ENCODE measurements around the gene NOS2. TPM values are rescaled to one million over a fixed set of nuclear protein-coding genes. Genes with fewer than 3 reads are reported as not detected.
"Not testable (repeated sequence)": the region's sequence is repeated elsewhere in the genome, so short reads cannot be mapped to it uniquely, and the experiment has no call there.

Gene NOS2
- total RNA-seq, 1 experiment from 2014 or later = 0.35 TPM

DNA sequence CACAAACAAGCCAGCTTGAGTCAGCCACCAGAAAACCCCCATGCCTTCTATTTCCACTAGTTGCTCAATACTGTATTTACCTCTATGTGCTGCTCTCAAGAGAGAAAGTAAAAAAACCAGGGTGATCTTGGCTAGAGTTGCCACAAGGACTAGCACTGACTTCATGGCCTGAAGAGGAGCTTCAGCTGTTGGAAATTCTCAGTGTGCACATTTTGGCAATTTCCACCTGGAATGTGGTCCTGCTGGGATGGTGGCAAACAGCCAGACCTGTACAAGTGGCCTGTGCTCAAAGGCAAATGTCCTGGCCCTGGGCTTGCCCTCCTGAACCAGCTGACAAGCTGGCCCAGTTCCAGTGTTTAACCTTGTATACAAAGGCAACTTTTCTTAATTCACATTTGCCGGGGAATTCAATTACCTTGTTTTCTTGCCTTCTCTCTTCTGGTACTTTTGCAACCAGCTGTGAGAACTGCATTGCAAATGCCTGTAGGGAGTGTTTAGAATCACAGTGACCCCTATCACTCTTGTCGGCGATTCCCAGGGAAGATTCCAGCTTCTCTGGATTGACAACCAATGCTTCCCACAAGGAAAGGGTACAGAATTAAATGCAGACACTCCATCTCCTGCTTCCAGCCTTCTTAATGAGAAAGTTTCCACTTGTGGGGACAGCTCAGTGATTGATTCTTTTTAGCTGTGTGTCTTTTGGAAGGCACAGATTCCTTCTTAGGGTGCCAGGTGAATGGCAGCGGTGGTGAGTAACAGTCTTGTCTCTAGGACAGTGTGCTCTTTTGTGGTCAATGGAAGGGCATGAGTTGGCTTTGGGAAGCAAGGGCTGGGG lies 39.5 kb upstream of the NOS2 start:
- not testable (repeated sequence) for H4K8ac ChIP-seq (replicated peaks; ENCODE audit: insufficient read length, low read depth, low read length); H3T11ph ChIP-seq (ENCODE audit: low read length); H3K4ac ChIP-seq (ENCODE audit: low read depth, low read length); H3K27me3 ChIP-seq (ENCODE audit: insufficient read depth, low read length); H3K4me2 ChIP-seq (ENCODE audit: insufficient read depth, insufficient read length, low read length); H3K79me2 ChIP-seq (ENCODE audit: insufficient read depth, low read length); H2BK15ac ChIP-seq (ENCODE audit: low read depth, low read length); H4K5ac ChIP-seq (ENCODE audit: insufficient read length, low read depth, low read length); H3K56ac ChIP-seq (ENCODE audit: insufficient read length, low read depth, low read length); H2BK5ac ChIP-seq (ENCODE audit: insufficient read length, low read length); H3K4me3 Mint-ChIP-seq; H3K27ac ChIP-seq (ENCODE audit: insufficient read length, low read depth, low read length); H3K14ac ChIP-seq (ENCODE audit: insufficient read depth, low read length); H3K23ac ChIP-seq (ENCODE audit: insufficient read length, low read depth, low read length); H2BK120ac ChIP-seq (ENCODE audit: low read depth, low read length, poor library complexity, severe bottlenecking); H3K9ac ChIP-seq (ENCODE audit: extremely low read depth, insufficient read length, low read length); H3K36me3 Mint-ChIP-seq (ENCODE audit: insufficient read depth in 1 of 3, low read depth in 3 of 3); H3K27ac Mint-ChIP-seq; H3K9me3 ChIP-seq (ENCODE audit: control insufficient read depth, low read depth, low read length); H3K79me1 ChIP-seq (ENCODE audit: insufficient read depth, low read depth, low read length, poor library complexity, severe bottlenecking); H4K91ac ChIP-seq (ENCODE audit: insufficient read length, low read depth, low read length); H2AFZ ChIP-seq (ENCODE audit: low read length); H3K18ac ChIP-seq (ENCODE audit: insufficient read length, low read depth, low read length); H4K20me1 ChIP-seq (ENCODE audit: control insufficient read depth, insufficient read depth, insufficient read length); H2BK12ac ChIP-seq (ENCODE audit: insufficient read length, low read depth, low read length); H2BK20ac ChIP-seq (ENCODE audit: low read depth, low read length, poor library complexity, severe bottlenecking); H3K4me1 Mint-ChIP-seq; H2AK5ac ChIP-seq (ENCODE audit: insufficient read length, low read length); DNase-seq; H3K9me3 Mint-ChIP-seq; H3K27me3 Mint-ChIP-seq (ENCODE audit: low read depth); H3K4me1 ChIP-seq (ENCODE audit: insufficient read depth, low read length); H3K23me2 ChIP-seq (ENCODE audit: insufficient read length, low read depth, low read length, poor library complexity, severe bottlenecking)
- WGBS (ENCODE audit: extremely low coverage, insufficient read length, low lambda C conversion rate) = no CpG with 5 or more reads among the region's 4 CpGs

DNA sequence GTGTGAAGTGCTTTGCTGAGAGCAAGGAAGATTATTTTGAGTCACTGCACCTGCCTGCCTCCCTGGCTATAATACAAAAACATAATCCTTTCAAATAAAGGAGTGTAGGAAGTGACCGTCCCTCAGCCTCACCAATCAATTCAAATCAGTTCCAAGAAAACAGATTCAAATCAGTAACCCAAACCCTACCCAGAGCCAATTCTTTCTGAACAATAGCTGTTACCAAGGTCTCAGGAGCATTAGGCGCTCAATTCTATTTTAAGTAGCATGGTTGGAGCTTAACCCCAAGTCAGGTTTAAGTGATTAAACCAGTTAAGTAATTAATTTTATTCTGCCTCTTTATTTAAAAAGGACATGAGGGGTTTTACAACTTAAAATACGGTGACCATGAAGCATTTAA lies 38.3 kb upstream of the NOS2 start:
- H4K20me1 ChIP-seq (ENCODE audit: control insufficient read depth, insufficient read depth, insufficient read length); H4K5ac ChIP-seq (ENCODE audit: insufficient read length, low read depth, low read length); H2BK120ac ChIP-seq (ENCODE audit: low read depth, low read length, poor library complexity, severe bottlenecking); H3K4me3 Mint-ChIP-seq; H3K56ac ChIP-seq (ENCODE audit: insufficient read length, low read depth, low read length); H3K4me1 ChIP-seq (ENCODE audit: insufficient read depth, low read length); H3K9me3 ChIP-seq (ENCODE audit: control insufficient read depth, low read depth, low read length); H3K9me3 Mint-ChIP-seq; H3K14ac ChIP-seq (ENCODE audit: insufficient read depth, low read length); H3K23ac ChIP-seq (ENCODE audit: insufficient read length, low read depth, low read length); H4K91ac ChIP-seq (ENCODE audit: insufficient read length, low read depth, low read length); H3K27me3 ChIP-seq (ENCODE audit: insufficient read depth, low read length); DNase-seq; H3K4me1 Mint-ChIP-seq; H3K79me2 ChIP-seq (ENCODE audit: insufficient read depth, low read length); H2AK5ac ChIP-seq (ENCODE audit: insufficient read length, low read length); H3K36me3 Mint-ChIP-seq (ENCODE audit: insufficient read depth in 1 of 3, low read depth in 3 of 3); H2BK20ac ChIP-seq (ENCODE audit: low read depth, low read length, poor library complexity, severe bottlenecking); H3T11ph ChIP-seq (ENCODE audit: low read length); H3K79me1 ChIP-seq (ENCODE audit: insufficient read depth, low read depth, low read length, poor library complexity, severe bottlenecking); H2AFZ ChIP-seq (ENCODE audit: low read length); H3K27ac ChIP-seq (ENCODE audit: insufficient read length, low read depth, low read length); H3K27me3 Mint-ChIP-seq (ENCODE audit: low read depth); H3K27ac Mint-ChIP-seq; H3K9ac ChIP-seq (ENCODE audit: extremely low read depth, insufficient read length, low read length); H3K18ac ChIP-seq (ENCODE audit: insufficient read length, low read depth, low read length); H2BK12ac ChIP-seq (ENCODE audit: insufficient read length, low read depth, low read length); H3K23me2 ChIP-seq (ENCODE audit: insufficient read length, low read depth, low read length, poor library complexity, severe bottlenecking); H2BK5ac ChIP-seq (ENCODE audit: insufficient read length, low read length); H2BK15ac ChIP-seq (ENCODE audit: low read depth, low read length); H4K8ac ChIP-seq (replicated peaks; ENCODE audit: insufficient read length, low read depth, low read length); H3K4me2 ChIP-seq (ENCODE audit: insufficient read depth, insufficient read length, low read length); H3K4ac ChIP-seq (ENCODE audit: low read depth, low read length): not testable (repeated sequence)
- no CpG with 5 or more reads among the region's 3 CpGs for WGBS (ENCODE audit: extremely low coverage, insufficient read length, low lambda C conversion rate)

Data from H9 (cell line).